ENCODE measurements around the gene PDIA6. TPM values are rescaled to one million over a fixed set of nuclear protein-coding genes. Genes with fewer than 3 reads are reported as not detected.

PDIA6 gene
- total and polyA plus RNA-seq, 4 donors = 159 to 348 (median 246) TPM

DNA sequence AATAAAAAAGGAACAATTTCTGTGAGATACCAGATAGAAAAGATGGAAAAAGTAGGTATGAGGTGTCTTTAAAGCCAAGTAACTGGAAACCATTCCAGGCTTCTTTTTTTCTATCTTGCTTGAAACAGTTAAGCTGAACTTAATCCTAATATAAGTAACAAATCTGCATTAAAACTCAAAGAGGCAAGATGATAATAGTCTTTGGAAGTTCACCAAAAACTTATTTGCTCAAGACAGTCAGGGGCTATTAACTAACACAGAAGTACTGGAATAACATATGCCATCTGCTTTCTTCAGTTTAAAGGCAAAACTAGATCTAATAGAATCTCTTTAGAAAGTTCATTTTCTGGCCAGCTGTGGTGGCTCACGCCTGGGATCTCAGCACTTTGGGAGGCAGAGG, 18.8 kb downstream of the PDIA6 start (continued):
- TF ChIP-seq, protein P1, sequence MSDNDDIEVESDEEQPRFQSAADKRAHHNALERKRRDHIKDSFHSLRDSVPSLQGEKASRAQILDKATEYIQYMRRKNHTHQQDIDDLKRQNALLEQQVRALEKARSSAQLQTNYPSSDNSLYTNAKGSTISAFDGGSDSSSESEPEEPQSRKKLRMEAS (IDR thresholded peaks at IDR 0.05) = no peak
- TF ChIP-seq YY1 (IDR thresholded peaks at IDR 0.05) = no peak
- no peak for TF ChIP-seq FOXA1 (IDR thresholded peaks at IDR 0.05)
- TF ChIP-seq SP1 (IDR thresholded peaks at IDR 0.05) = no peak
- no peak for TF ChIP-seq JUND (IDR thresholded peaks at IDR 0.05)
- TF ChIP-seq, protein P2, sequence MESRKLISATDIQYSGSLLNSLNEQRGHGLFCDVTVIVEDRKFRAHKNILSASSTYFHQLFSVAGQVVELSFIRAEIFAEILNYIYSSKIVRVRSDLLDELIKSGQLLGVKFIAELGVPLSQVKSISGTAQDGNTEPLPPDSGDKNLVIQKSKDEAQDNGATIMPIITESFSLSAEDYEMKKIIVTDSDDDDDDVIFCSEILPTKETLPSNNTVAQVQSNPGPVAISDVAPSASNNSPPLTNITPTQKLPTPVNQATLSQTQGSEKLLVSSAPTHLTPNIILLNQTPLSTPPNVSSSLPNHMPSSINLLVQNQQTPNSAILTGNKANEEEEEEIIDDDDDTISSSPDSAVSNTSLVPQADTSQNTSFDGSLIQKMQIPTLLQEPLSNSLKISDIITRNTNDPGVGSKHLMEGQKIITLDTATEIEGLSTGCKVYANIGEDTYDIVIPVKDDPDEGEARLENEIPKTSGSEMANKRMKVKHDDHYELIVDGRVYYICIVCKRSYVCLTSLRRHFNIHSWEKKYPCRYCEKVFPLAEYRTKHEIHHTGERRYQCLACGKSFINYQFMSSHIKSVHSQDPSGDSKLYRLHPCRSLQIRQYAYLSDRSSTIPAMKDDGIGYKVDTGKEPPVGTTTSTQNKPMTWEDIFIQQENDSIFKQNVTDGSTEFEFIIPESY (IDR thresholded peaks at IDR 0.05) = no peak

DNA sequence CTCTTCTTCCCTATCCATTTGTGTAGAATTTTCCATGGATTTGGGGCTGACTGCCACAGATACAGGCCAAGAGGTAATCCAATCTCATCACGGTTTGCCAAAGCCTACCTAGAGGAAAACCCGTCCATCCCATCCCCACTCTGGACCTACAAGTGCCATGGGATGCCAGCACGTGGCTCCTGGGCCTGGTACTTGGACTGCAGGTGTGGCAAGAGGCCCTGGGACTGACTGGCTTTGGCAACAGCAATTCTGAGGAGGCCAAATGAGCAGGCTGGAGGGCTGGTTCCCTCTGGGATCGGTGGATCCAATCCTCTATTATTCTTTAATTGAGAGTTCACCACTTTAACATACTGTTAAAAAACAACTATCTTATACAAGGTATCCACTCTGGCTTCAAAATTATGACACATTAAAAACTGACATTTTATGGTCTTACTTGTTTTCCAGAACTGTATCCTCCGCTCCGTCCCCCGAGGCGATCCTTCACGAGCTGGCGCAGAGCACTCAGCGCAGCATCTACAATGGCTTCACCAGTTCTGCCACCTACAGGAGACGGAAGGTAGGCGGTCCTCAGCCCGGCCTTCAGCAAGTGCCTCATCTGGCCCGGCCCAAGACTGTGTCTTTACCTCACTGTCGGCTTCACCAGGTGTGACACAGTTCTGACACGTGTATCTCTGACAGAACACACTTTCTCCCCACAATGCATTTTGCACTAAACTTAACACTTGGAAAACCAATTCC, 19.8 kb downstream of the PDIA6 start:
- Histone ChIP-seq H3K9ac (ENCODE audit: low read depth in 1 of 2, low read length in 2 of 2) (no peak overlapping the region), H3K4me1 (ENCODE audit: control insufficient read depth in 4 of 4, insufficient read depth in 4 of 4, low read length in 3 of 4) (peaks cover 0 to 2% (median 0%) of the 10 kb centered on the region in 4 donors), H3K9me3 (ENCODE audit: control insufficient read depth in 4 of 4, low read length in 3 of 4) (no peaks in the 10 kb centered on the region), H3K4me3 (ENCODE audit: low read depth in 1 of 3, low read length in 3 of 3) (no peak overlapping the region), H3K36me3 (ENCODE audit: control insufficient read depth in 4 of 4, insufficient read depth in 3 of 4, low read depth in 1 of 4, low read length in 3 of 4) (peaks cover 19 to 76% (median 63%) of the 10 kb centered on the region in 4 donors), H3K27ac (ENCODE audit: low read depth in 1 of 2, low read length in 2 of 2) (no peak overlapping the region), H3K27me3 (ENCODE audit: control insufficient read depth in 4 of 4, insufficient read depth in 4 of 4, low read length in 3 of 4) (no peaks in the 10 kb centered on the region)
- WGBS = 94% methylated on average over 17 of the region's 17 CpGs
- TF ChIP-seq, protein P3, sequence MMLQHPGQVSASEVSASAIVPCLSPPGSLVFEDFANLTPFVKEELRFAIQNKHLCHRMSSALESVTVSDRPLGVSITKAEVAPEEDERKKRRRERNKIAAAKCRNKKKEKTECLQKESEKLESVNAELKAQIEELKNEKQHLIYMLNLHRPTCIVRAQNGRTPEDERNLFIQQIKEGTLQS (IDR thresholded peaks at IDR 0.05) = no peak
- TF ChIP-seq REST (IDR thresholded peaks at IDR 0.05) = no peak
- no peak for TF ChIP-seq EGR1 (IDR thresholded peaks at IDR 0.05; ENCODE audit: low read depth in 2 of 2)
- TF ChIP-seq NR2F2 (IDR thresholded peaks at IDR 0.05) = no peak
- TF ChIP-seq, protein P4, sequence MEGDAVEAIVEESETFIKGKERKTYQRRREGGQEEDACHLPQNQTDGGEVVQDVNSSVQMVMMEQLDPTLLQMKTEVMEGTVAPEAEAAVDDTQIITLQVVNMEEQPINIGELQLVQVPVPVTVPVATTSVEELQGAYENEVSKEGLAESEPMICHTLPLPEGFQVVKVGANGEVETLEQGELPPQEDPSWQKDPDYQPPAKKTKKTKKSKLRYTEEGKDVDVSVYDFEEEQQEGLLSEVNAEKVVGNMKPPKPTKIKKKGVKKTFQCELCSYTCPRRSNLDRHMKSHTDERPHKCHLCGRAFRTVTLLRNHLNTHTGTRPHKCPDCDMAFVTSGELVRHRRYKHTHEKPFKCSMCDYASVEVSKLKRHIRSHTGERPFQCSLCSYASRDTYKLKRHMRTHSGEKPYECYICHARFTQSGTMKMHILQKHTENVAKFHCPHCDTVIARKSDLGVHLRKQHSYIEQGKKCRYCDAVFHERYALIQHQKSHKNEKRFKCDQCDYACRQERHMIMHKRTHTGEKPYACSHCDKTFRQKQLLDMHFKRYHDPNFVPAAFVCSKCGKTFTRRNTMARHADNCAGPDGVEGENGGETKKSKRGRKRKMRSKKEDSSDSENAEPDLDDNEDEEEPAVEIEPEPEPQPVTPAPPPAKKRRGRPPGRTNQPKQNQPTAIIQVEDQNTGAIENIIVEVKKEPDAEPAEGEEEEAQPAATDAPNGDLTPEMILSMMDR (IDR thresholded peaks at IDR 0.05; ENCODE audit: low read depth, low read length, missing input control) = no peak
- no peak for TF ChIP-seq GABPA (IDR thresholded peaks at IDR 0.05 in 1 of 2, conservative IDR thresholded peaks at IDR 0.05 in 1 of 2)
- TF ChIP-seq RAD21 (IDR thresholded peaks at IDR 0.05) = no peak
- TF ChIP-seq, protein P2 (IDR thresholded peaks at IDR 0.05) = no peak
- TF ChIP-seq FOXA2 (IDR thresholded peaks at IDR 0.05) = no peak
- TF ChIP-seq YY1 (IDR thresholded peaks at IDR 0.05) = no peak
- TF ChIP-seq JUND (IDR thresholded peaks at IDR 0.05) = no peak
- no peak for TF ChIP-seq TAF1 (conservative IDR thresholded peaks at IDR 0.05)
- TF ChIP-seq HNF4G (IDR thresholded peaks at IDR 0.05) = no peak
- no peak for TF ChIP-seq SP1 (IDR thresholded peaks at IDR 0.05)
- DNase-seq (ENCODE audit: low spot score) = no peak
